ENCODE data around the gene RALGPS2.

The RALGPS2 gene

DNA sequence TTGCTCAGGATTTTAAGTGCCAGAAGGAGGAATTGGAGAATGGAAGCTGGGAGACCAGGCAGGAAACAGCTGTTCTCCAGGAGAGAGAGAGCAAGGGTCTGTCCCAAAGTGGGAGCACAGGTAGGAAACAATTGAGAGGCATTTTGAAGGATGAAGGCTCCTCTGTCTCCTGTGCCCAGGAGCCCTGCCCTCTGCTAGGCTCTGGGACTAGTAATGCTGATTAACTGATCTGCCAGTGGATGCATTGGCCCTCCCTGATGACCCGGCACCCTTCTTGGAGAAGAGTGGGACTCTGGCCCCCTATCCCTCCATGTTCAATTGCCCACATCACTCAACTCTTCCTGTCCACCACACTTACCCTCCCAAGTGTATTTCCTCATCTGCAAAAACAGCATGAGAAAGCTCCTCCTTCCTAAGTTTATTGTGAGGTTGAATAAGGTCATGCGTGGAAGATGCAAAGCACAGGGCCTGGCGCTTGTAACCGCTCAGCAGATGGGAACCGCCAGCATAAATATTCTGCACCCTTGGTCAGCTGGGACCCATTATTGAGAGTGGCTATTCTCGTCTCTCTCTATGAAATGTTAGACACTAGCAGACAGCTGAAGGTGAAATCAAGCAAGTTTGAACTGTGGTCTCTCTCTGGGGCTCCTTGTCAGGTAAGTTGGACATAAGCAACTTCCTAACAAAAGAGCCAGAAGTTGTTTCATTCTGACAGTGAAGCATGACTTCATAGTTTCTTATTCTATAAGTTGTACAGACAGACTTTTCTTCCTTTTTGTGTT lies 208.9 kb downstream of the RALGPS2 start:
- H3K4me3 ChIP-seq (ENCODE audit: low read length) = no peak overlapping the region
- DNase-seq (ENCODE audit: low read depth, low spot score) = no peak

DNA sequence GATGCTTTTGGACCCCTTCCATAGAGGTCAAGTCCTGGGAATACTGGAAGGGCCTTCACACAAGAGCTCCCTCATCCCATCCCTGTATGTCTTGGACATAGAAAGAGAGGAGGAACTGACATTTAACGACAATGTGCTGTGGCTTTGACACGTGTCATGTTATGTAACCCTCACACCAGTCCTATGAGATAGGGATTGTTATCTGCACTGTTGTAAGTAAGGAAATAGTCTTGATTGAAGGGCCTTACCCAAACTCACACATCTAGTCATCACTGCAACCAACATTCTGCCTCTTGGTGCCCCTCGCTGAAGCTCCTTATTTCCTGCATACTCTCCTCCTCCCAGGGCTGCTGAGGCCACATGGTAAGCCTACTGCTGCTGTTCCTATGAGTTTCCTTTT lies 209.5 kb downstream of the RALGPS2 start:
- no peak overlapping the region for H3K4me3 ChIP-seq (ENCODE audit: low read length)
- DNase-seq (ENCODE audit: low read depth, low spot score) = no peak

DNA sequence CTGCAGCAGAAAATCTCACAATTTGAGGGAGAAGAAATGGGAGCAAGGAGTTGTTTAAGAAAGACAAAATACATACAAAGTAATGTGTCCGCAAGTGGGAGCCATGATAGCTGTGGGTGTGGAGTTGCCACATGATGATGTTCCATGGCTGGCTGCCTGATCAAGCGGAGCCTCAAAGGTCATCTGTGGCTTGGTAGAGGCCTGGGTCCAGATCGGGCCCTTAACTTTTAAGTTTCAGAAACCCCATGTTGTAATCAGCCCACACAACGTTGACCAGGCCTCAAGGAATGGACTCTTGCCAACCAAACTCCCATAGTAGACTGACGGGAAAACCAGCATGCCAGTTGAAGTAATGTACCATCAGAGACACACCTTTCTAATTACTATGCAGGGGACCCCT lies 210.6 kb downstream of the RALGPS2 start:
- no peak for DNase-seq (ENCODE audit: low read depth, low spot score)
- no peak overlapping the region for H3K4me3 ChIP-seq (ENCODE audit: low read length)

DNA sequence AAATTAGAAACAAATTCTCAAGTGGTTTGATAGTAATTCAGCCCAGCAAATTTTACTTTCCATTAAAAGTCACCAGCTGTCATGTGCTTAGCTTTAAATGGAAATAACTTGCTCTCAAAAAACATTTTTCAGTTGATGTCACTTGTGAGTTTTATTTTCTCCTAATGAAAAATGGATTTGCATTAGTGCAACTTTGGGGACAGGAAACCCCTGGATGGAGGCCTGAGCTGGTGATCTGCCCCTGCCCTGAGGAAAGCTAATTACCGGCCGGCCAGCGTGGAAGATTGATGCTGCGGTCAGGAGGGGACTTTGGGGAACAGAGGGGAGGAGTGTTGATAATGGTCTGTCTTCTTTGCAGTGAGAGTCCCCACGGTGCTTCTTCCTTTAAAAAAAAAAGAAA lies 212.7 kb downstream of the RALGPS2 start:
- H3K4me3 ChIP-seq (ENCODE audit: low read length) = no peak overlapping the region
- no peak for DNase-seq (ENCODE audit: low read depth, low spot score)

DNA sequence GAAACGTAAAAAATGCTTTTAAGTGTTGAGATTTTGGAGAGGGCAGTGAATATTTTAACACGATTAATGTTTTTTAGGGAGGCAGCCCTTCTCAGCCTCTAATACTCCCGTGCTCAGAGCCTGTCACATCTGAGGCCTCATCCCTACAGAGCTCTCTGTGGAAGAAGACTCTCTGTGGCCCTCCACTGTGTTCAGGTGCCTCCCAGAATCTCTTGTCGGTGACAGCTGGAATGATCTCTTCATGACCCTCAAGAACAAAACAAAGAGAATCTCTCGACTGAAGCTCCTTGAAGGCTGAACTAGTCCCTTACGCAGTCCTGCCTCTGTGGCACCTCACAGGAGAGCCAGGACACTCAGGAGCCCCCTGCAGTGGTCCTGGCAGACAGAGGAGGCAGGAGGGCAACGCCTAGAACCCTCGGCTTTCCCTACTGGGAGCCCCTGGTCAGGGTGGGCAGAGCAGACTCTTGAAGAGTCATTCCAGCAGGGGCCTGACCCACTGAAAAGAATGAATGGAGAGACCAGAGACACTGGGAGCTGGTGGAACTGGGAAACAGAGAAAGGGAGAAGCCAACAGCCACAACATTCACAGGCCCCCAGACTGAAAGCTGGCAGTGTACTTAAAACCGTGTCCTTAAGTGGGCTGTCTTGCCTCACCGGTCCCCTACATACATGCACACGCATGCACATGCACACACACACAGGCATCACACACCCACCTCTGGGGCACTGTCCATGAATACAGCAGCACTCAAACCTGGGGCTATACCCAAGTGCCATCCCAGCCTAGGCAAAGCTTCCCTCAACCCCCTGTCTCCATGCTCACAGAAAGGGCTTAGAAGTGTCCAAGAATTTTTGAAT lies 213.3 kb downstream of the RALGPS2 start:
- no peak for DNase-seq (ENCODE audit: low read depth, low spot score)
- no peak overlapping the region for H3K4me3 ChIP-seq (ENCODE audit: low read length)

DNA sequence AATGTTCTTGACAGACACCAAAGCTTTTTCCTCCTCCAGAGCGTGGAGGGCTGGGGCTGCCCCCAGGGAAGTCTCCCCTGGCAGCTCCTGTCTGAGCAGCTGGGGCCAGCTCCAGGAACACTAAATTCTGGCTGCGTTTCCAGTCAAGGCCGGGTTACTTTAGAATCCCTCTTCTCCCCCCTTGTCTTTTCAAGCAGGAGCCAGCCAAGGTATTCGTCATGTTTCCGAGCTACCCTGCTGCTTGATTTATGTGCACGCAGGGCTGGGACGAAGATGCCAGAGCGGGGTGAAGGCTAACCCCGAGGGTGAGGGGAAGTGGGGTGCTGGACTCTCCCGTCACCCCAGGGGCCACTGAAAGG lies 213.9 kb downstream of the RALGPS2 start:
- DNase-seq (ENCODE audit: low read depth, low spot score) = no peak
- no peak overlapping the region for H3K4me3 ChIP-seq (ENCODE audit: low read length)

DNA sequence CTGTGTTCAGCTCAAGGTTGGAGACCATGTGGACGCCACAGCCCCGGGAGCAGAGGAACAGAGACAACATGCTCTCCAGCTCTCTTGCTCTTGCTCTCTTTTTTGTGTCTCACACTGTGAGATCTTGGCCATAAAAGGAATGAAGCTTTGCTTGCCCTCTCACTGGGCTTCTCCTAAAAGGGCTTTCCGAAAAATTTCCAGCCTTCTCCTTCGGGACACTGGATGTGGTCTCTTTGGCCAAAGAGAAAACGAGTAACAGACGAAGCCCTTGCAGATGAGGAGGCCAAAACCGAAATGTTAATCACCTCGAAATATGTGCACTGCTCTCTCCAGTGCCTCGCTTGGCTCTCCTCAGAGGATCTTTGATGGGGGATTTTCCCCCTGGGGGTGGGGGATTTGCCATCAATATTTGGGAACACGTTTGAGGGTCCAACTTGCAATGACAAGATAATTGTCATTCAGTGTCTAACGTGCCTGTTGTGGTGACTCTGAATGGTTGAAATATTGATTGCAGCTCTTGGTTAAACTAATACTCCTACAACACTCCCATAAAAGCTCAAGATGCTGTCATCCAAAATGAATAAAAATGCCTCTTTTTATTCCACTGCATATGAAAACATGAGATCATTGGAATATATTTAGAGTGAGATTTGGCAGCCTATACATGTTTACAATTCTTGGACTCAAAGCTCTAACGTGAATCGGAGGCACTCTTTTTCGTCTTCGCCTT lies 214.5 kb downstream of the RALGPS2 start:
- no peak overlapping the region for H3K4me3 ChIP-seq (ENCODE audit: low read length)
- DNase-seq (ENCODE audit: low read depth, low spot score) = no peak

DNA sequence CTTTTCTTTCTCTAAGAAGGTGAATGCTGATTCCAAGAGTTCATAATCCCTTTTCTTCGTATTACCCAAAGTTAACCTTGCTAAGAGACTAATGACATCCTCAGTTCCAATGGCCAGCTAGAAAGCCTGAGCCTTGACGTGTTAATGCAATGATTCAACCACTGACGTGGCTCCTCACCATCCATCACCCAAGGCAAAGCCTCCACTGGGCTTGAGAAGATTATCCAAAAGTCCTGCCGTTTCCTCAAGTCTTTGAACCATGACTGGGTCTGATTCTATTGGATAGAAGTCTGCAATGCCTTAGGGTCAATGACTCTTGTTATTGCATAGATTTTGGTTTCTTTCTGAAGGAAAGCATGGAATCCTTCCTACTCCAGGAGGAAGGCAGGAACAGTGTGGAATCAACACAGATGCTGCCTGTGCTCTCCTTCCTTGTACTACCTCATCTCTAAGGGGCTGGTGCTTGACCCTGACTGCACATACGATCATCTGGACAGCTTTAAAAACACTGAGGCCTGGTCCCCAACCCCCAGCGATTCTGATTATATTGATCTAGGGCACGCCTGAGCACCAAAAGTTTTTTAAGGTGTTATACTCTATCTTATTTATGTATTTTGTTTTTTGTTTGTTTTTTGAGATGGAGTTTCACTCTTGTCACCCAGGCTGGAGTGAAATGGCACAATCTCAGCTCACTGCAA lies 215.2 kb downstream of the RALGPS2 start:
- DNase-seq (ENCODE audit: low read depth, low spot score) = no peak
- H3K4me3 ChIP-seq (ENCODE audit: low read length) = no peak overlapping the region

DNA sequence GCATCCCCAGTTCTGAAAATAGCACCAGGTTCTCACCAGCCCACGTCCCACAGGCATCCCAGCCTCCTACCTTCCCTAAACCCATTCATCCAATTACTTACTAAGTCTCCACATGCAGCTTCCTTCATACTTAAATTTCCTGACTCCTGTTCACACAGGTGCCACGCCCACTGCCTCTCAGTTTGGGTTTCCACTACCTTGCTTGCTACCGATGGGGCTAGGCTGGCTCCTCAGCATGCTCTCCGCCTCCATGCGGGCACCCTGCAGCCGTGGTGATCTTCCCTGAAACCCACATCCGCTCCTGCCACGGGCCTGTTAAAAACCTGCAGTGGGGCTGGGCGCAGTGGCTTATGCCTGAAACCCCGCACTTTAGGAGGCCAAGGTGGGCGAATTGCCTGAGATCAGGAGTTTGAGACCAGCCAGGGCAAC lies 216.2 kb downstream of the RALGPS2 start:
- no peak overlapping the region for H3K4me3 ChIP-seq (ENCODE audit: low read length)
- peak; percentile 32 for DNase-seq (ENCODE audit: low read depth, low spot score)

DNA sequence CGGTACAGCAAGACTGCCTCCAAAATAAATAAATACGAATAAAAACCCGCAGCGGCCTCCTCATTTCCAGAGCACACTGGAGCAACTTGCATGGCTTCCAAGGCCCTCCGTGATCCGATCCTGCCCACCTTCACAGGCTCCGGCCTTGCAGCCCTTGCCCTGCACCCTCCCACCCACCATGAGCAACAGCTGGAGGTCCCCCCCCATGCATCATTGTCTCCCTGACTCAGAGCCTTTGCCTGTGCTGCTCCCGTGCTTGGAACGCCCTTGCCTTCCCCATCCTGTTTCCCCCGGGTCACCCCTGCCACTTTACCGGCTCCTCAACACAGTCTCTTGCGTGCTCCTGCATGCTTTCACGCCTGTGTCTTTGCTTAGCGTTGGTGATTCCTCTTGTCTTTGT lies 216.8 kb downstream of the RALGPS2 start:
- no peak for DNase-seq (ENCODE audit: low read depth, low spot score)
- H3K4me3 ChIP-seq (ENCODE audit: low read length) = no peak overlapping the region

DNA sequence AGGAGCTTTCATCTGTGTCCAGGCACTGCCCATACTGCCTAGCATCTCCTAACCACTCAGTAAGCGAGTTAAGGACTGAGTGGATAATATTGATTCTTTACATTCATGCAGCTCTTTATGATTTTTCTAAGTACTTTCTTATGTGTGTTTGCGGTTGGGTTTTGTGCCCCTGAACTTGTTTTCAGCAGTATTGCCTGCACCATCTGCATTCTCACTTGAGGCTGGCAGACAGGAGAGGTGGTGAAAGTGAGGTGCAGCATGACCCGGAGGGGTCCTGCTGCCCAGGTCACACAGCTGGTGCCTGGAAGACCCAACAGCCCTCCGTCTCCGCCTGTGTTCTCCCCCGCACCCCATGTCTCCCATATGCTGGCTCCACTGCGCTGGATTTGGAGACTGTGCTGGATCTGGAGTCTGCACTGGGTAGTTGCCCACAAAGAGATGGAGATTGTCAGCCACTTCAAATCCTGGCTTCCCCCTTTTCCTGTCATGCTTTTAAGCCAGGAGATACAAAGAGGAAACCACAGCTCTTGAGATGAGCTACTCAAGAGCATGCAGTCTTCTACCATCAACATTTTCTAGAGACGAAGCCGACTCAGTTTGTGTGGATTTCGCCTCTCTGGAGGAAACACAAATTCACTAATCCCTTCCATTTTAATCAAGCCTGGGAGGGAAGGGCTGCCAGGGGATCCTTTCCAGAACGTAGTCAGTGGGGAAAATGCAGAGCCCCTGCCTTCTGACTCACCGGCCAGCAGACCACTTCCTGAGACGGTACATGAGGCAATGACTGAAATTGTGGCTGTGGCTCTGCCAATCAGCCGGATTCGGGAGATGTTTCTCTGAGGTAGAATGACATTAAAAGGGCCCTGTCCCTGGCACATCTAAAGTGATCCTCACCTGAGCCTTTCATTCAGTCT lies 217.5 kb downstream of the RALGPS2 start:
- peak overlapping the region; percentile 10; the same call in 1 of the 2 replicates for H3K4me3 ChIP-seq (ENCODE audit: low read length)
- peak; percentile 71 for DNase-seq (ENCODE audit: low read depth, low spot score)

DNA sequence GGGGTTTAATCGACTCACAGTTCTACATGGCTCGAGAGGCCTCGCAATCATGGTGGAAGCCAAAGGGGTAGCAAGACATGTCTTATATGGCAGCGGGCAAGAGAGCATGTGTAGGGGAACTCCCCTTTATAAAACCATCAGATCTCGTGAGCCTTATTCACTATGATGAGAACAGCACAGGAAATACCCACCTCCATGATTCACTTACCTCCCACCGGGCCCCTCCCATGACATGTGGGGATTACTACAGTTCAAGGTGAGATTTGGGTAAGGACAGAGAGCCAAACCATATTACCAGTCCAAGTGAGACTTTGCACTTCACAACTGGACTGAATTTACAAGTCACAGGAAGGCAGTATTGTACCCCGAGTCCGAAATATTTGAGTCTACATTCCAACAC lies 219.7 kb downstream of the RALGPS2 start:
- no peak for DNase-seq (ENCODE audit: low read depth, low spot score)
- H3K4me3 ChIP-seq (ENCODE audit: low read length) = no peak overlapping the region

DNA sequence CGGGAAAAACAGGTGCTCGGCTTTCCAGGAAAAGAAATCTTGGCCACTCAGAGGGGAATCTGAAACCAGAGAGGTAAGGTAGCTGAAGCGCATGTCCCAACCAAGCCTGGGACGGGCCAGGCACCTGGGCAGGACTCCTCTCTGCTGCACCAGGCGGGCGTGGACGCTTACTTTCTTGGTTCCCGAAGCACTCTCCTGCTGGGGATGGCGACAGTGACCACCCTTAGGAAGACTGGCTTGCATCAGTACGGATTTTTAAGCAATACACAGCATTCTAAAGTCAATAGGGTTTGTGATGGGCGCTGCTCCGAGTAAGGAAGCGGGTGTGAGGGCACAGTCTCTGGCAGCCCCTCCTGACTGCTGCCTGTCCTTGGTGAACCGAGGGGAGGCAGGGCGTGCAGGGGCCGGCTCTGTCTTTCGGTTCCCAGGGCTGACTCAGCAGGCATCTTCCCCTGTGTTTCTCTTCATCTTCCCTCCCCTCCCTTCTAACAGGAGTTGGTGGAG lies 220.8 kb downstream of the RALGPS2 start:
- no peak overlapping the region for H3K4me3 ChIP-seq (ENCODE audit: low read length)

DNA sequence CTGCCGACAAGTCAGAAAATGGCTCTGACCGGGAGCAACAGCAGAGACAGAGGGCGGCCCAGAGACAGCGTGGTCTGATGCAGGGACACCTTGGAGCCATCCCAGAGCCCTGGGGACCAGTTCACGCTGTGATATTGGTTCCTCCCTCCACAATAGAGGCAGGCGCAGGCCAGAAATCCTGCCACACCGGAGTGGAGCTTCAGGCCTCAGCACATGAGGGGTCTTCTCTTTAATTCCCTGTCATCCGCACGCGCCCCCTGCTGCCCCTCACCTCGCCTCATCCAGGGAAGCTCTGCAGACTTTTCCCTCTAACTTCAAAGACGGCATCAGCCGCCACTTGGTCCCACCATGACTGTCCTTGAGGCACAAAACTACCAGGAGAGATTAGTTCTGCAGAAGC lies 221.4 kb downstream of the RALGPS2 start:
- no peak overlapping the region for H3K4me3 ChIP-seq (ENCODE audit: low read length)
- no peak for DNase-seq (ENCODE audit: low read depth, low spot score)

More for the DNA sequence above, 220.8 kb downstream of the RALGPS2 start:
- no peak for DNase-seq (ENCODE audit: low read depth, low spot score)

DNA sequence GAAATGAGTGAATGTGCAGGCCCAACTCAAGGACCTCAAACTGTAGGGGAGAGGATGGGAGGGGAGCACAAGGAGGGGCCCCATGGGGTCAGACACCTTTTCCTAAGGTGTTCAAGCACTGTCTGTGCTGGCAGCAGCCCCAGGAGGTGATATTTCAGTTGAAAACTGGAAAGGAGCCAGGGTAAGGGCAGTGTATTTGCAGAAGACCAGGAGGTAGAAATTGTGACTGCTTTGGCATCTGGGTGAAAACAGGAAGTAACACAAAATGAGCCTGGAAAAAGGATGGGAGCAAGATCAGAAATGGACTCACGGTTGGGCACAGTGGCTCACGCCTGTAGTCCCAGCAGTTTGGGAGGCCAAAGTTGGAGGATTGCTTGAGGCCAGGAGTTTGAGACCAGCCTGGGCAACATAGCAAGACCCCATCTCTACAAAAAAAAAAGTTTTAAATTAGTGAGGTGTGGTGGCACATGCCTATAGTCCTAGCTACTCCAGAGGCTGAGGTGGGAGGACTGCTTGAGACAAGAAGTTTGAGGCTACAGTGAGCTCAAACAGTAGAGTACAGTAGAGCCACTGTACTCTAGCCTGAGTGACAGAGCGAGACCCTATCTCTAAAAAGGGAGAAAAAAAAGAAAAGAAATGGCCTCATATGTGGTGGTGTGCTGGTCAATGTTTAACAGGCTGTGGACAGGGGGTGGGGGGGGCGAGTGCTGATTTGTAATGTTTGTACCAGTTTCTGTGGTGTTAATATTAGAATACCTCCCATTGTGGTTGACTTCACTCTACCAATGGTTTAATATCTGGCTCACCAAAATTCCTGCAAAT lies 222.0 kb downstream of the RALGPS2 start:
- DNase-seq (ENCODE audit: low read depth, low spot score) = no peak
- H3K4me3 ChIP-seq (ENCODE audit: low read length) = no peak overlapping the region

DNA sequence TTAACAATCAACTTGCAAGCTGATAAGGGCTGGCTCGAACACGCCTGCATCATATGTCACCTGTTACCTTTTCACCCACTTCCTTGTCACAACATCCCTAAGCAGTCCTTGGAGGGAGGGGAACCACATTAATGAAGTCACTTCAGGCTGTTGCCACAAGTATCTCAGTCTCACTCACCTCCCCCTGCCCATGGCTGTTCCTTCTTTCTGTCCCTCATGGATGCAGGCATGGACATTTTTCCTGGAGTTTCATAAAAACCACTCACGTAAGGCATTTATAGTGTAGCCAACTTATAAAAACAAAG lies 222.6 kb downstream of the RALGPS2 start:
- no peak overlapping the region for H3K4me3 ChIP-seq (ENCODE audit: low read length)
- DNase-seq (ENCODE audit: low read depth, low spot score) = no peak

DNA sequence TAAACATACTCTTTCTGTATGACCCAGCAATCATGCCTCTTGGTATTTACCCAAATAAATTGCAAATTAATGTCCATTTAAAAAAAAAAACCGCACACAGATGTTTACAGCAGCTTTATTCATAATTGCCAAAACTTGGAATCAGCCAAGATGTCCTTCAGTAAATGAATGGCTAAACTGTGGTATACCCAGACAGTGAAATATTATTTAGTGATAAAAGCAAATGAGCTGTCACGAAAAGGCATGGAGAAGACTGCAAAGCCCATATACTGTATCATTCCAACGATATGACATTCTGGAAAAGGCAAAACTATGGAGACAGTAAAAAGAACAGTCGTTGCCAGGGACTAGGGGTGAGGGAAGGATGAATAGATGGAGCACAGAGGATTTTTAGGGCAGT lies 223.6 kb downstream of the RALGPS2 start:
- no peak for DNase-seq (ENCODE audit: low read depth, low spot score)
- no peak overlapping the region for H3K4me3 ChIP-seq (ENCODE audit: low read length)

All from Jurkat, Clone E6-1 (cell line).